Activated CD8-positive, alpha-beta memory T cell treated with anti-CD3 and anti-CD28 coated beads, Interleukin-2, amount 50 U/mL, for 24 hours (primary cell): ENCODE results near the gene MLKL.
"Not testable (repeated sequence)": the region's sequence is repeated elsewhere in the genome, so short reads cannot be mapped to it uniquely, and the experiment has no call there.

ENCODE experiments used
- DNase-seq: peaks from one replicate; pipeline ENCODE4 v3.0.0-alpha.2; 2020; ENCODE audit errors: extremely low read depth

MLKL gene

DNA sequence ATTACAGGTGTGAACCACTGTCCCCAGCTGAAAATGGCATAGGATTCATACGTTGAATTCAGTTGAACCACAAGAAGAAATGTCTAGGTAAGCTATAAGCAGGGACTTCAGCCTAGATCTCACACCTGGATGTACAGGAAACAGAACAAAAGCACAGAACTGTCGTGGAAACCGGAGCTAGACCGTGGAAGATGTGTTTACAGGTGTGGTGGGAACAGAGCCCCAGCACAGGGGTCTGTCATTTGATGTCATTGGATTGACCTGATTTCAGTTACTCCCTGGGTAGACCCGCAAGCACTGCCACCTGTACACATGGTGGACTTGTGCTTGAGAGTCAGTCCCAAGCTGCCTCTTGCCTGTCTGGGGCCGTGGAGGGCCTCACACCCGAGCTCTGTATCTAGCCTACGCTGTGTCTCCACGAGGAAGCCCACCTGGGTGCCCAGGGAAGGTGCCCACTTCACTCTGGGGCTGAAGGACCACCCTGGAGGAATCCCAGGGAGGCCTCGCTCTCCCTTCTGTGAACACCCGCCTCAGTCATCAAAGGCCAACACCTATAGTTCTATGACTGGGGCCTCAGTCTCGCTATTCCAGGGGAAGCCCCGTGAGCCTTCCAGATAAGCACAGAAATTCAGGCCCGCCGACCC lies 32.2 kb upstream of the MLKL start:
- no peak for DNase-seq

DNA sequence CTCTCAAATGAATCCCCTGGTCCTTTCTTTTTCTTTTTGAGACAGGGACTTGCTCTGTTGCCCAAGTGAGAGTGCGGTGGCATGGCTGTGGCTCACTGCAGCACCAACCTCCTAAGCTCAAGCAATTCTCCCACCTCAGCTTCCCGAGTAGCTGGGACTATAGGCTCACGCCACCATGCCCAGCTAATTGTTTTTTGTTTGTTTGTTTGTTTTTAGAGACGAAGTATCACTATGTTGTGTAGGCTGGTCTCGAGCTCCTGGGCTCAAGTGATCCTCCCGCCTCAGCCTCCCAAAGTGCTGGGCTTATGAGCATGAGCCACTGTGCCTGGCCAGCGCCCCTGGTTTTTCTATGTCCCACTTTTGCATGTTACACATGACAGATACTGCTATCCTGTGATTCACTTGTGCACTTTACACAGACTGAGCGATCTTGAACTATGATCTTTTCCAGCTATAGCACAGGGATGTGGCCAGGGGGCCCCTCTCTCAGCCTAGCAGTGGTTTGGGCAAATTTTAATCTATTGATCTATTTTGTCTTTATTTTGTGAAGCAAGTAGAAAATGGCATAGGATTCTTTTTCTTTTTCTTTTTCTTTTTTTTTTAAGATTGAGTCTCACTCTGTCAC lies 31.3 kb upstream of the MLKL start:
- no peak for DNase-seq

DNA sequence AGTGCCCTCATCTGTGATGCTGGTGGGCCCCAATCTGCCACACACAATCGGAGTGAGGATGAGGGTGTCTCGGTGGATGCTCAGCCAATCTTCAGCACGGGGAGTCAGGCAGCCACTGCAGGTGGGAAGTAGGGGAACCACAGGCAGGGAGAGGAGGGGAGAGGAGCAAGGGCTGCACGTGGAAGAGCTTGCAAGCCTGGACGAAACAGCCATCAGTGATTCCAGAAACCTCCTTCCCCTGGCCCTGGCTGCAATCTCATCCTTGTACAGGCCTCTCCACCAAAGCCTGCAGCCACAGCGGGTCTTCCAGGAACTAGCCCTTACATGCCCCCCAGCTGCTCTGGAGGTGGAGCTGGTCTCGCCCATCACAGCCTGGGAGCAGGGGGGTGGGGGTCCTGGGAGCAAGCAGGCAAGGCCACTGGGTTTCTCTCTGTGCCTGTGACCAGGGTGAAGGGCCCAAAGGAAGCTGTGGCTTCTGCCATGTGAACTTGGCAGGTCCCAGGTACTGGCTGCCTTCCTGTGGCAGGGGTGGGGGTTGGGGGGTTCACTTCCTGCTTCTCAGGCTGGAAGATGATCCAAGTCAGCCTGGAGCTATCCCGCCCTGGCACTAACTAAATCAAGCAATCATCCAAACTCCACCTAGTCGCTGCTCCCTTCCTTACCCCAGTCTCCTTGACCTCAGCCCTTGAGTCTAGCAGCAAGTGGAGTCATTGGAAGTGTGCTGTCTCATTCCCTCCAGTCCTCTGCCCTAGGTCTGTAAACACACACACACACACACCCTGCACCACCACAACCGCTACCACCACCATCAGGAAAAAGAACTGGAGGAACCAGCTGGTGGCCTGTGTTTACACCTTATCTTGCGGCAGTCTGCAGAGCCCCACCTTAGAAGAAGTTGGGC lies 29.4 kb upstream of the MLKL start:
- no peak for DNase-seq

DNA sequence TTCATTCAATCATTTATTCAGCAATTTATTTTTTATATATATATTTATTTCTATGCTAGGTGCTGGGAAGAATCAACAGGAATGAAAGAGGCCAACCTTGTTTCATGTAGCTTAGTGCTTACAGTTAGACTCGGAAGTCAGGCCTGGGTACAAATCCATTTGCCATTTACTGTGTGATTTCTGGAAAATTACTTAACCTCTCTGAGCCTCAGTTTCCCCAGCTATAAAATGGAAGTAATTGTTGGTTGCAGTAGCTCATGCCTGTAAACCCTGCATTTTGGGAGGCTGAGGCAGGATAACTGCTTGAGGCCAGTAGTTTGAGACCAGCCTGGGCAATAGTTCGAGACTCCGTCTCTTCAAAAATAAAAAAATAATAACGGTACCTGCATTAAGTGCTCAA lies 27.2 kb upstream of the MLKL start:
- DNase-seq: no peak

DNA sequence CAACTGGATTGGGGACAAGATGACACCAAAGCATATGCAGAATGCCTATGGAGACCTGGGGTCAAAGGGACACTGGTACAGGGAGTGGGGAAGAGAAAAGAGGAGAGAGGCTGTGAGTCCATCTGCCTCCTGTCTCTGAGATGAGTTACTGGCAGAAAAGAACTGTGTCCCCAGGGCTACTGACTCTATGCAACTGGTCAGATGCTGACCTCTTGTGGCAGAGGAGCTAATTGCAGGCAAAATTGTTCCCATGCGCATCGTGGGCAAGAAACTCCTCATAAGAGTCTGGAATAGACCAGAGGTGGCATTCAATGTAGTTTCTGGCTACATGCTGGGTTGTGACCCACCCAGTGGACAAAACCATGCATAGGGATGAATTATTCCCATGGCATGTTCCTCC lies 26.1 kb upstream of the MLKL start:
- no peak for DNase-seq

DNA sequence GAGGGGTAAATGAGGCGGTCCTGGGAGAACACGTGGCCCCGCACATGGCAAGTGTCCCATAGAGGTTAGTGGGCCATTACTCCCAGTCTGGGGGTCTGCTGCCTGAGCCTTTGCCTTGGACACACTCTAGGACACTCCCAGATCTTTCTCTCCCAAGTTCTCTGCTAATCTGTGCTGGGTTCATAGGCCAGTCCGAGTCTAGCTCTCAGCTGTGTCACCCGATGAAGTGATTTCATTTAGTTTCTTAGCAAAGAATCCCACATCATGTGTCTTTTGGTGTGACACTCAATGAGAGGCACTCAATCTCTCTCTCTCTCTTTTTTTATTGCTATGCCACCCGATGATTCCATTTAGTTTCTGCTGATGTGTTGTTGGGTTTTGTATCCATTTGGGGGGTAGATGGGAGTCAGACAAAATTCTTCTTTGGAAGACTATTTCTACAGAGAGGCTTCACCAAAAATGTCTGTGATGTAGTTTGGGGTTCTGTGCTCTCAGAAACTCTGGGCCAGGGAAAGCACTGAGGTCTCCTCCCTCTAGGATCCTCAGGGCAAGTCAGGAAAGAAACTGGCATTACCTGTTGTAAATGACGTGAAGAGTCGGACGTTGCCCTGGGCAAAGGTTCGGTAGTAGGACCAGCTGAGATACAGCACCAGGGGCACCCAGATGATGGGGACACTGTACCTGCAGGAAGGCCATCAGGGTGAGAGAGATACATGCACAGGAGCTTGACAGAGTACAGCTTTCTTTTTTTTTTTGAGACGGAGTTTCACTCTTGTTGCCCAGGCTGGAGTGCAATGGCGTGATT lies 25.2 kb upstream of the MLKL start:
- DNase-seq: no peak

DNA sequence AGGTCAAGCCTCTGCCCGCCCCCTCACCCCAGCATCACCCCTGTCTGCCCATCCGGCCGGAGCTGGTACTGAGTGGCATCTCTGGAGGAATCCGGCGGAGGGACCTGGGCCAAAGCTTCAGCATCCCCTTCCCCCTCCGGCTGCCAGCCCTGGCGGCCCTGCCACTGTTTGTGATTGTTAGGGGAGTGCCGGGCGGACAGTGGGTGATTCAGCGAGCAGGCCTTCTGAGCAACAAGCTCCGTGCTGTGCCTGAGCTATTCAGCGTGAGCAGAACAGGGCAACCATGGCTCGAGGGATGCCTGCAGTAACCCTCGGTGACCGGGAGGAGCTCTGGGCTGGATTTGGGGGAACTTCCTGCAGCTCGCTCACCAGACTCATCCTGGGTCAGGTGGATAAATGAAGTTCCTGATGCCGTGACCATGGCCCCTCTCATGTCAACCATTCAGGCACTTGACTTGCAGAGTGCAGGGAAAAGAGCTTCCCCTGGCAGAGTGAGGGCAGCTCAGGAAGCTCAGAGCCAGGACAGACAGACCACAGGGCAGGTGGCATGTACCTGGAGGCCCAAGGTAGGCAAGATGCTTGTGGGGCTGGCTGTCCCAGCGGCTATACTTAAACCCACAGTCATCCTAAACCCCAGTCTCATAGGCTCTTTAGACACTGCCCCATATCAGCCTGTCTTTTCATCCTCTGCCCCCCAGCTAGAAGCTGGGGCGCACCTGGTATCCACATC lies 24.3 kb upstream of the MLKL start:
- no peak for DNase-seq

DNA sequence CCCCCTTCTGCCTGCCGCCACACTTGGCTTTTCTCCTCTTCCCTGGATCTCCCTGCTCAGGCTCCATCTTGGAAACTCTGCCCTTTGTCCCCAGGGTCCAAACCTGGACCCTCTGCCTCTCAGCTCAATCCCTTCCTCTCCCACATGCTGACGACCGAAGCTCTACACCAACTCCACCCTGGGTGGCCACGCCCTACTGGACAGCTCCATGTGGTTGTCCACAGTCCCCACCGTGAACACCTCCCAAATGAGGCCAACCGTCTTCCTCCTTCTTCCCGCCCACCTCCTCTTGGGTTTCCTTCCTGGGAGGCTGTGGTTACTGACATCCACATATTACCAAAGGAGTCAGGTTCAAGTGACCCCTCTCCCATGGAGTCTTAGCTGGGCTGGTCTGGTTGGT lies 22.6 kb upstream of the MLKL start:
- DNase-seq: no peak

DNA sequence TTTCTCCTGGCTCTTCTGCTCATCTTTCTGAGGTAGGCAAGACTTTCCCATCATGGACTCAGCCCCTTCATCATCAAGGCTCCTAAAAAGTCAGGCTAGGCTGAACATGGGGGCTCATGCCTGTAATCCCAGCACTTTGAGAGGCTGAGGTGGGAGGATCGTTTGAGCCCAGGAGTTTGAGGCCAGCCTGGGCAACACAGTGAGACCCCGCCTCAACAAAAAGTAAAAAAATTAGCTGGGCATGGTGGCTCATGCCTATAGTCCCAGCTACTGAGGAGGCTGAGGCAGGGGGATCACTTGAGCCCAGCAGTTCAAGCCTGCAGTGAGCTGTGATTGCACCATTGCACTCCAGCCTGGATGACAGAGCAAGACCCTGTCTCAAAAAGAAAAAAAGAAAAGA lies 21.5 kb upstream of the MLKL start:
- not testable (repeated sequence) for DNase-seq

DNA sequence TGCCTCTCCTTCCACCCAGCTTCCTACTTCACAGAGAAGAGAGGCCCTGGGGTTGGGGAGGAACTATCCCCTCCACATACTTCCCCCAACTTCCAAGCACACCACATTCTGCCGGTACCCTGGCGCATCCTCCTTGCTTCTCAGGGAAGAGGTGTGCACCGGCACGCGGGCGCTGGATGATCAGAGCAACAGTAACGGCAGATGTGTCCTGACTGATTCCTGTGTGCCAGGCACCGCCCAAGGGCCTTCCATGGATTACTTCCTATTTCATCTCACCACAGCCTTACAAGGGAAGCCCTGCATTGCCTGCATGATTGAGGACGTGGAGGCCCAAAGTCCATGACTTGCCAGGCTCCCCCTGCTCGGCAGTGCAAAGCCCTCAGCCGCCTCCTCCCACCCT lies 21.1 kb upstream of the MLKL start:
- DNase-seq: no peak

DNA sequence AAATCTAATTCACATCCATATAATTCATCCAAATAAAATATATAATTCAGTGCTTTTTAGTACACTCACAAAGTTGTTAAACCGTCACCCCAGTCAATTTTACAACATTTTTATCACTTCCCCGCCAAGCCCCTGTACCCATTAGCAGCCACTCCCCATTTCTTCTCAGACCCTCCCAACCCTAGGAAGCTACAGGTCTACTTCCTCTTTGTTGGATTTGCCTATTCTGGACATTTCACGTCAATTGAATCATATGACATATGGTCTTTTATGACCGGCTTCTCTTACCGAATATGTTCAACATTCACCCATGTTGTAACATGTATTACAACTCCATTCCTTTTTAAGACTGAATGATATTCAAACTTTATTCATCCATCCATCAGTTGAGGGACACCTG lies 19.9 kb upstream of the MLKL start:
- no peak for DNase-seq

DNA sequence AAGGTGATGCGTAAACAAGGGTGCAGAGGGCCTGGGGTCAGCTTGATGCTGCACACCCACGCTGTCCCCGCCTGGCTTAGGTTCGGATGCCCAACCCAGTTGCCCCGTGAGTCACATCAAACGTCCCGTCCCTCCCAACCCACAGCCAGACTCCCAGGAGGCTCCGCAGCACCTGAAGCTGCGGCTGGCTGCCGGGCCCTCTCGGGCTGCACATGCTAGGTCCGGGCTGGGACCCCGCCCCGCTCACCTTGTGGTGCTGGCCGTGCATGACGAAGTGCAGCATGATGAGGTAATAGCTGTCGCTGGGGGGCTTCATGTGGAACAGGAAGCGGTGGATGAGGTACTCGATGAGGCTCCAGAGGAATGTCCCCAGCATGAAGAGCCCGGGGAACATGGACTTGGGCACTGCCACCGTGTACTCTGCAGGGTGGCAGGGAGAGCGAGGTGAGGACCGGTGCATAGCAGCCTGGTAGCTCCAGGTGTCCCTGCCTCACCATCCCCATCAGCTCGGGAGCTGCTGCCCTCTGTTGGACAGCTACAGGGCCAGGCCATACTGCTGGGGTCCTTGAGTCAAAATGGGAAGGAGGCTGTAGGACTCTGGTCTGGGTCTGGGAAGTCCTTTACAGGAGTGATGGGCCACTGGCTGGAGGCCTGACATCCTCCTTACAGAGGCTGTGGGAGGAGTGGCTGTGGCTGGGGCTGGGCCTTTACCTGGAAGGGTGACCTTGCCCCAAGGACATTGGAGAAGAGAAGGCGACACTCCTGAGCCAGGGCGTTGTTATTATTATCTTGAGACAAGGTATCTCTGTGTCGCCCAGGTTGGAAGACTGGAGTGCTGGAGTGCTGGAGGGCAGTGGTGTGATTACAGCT lies 18.3 kb upstream of the MLKL start:
- no peak for DNase-seq

DNA sequence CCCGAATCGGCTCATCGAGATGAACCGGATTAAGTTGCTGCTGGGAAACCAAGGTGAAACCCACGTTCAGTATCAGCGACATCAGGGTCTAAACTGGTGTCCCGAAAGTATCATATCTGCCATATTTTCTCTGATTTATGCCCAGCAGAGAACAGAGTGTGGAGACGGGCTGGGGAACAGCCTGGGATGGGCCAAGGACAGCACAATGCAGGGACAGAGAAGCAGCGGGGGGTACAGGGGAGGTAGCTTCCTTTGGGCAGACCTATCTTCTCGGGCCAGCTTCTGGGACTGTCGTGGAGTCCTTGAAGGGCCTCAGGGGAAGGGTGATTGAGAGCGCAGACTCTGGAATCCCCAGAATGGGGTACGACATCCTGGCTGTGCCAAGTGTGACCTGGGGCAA lies 17.5 kb upstream of the MLKL start:
- no peak for DNase-seq

DNA sequence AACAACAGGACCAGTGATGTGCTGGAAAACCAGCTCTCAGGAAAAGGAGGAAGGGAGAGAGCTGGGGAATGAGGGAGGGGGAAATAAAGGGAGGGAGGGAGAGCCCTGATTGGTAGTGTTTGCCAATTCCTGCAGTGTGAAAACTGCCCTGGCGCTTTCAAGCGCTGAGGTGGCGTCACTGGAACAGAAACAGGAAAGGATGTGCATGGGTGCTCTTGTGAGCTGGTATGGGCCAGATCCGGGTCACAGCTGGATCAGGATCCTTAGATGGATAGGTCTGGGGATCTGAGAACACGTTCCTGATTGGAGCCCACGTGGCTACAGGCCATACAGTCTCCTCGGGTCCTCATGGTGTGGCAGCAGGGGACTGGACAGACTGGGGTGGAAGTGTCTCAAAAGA lies 16.7 kb upstream of the MLKL start:
- DNase-seq: no peak

DNA sequence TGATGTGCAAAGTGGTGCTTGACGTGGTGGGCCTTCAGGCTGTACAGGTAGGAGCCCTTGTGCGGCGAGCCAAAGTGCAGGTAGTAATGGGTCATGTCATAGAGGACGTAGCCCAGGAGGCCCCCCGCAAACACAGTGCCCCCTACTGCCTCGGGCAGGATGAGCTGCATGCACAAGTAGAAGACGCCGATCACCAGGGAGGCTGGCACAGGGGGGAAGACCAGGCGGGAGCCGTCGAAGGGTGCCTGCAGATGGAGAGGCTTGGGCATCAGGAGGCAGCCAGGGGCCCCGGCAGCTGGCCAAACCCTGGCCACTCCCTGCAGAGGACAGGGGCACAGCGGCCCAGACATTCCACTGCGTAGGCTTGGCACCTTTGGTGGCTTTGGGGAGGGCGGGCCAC lies 15.7 kb upstream of the MLKL start:
- no peak for DNase-seq

DNA sequence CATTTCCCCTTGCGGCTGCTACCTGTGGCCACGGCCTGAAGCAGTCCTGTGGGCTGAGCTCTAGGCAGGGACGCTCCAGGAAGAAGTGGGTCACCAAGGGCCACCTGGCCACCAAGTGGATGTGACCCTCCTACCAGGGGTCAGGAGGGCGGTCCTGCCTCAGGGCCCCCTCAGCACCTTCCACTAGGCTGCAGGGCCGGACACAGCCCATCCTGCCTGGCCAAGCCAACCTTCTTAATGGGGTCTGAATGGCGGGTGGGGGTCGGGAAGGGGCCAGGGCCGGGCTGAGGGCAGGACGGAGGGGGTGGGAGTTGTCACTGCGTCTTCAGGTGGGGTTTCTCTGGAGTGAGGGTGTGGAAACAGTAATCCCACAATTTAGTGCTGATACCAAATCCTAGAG lies 13.2 kb upstream of the MLKL start:
- DNase-seq: no peak

DNA sequence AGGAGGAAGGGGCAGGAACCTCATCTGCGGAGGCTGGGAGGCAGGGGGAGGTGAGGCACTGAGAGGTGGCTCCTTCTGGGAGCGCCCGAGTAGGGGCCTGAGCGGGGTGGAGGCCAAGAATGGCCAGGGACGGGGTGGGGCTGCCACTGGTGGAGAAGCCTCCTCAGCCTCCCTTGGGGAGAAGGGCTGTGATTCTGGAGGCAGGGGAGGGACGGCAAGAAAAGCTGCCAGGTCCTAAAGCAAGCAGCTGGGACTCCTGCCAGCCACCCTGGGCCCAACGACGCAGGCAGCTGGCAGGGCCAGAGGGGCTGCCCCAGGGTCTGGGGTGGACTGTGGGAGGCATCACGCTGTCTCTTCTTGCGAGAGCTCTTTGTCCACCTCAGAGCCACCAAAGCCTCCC lies 12.7 kb upstream of the MLKL start:
- DNase-seq: no peak

DNA sequence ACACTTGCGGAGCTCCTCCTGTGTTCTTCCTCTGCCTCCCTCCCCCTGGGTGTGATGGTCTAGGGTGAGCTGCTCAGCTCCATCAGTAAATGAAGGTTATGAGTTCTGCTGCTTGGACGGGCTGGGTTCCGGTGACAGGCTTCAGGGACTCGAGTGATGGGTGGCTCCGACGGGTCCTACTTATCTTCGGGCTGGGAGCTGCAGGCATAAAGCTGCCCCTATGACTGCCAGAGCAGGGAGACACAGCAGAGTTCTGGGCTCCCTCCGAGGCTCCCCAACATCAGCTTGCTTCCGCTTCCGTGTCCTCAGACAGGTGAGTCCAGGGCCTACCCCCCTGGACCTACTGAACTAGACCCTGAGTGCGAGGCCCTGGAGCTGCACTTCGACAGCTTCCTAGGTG lies 11.3 kb upstream of the MLKL start:
- DNase-seq: no peak

DNA sequence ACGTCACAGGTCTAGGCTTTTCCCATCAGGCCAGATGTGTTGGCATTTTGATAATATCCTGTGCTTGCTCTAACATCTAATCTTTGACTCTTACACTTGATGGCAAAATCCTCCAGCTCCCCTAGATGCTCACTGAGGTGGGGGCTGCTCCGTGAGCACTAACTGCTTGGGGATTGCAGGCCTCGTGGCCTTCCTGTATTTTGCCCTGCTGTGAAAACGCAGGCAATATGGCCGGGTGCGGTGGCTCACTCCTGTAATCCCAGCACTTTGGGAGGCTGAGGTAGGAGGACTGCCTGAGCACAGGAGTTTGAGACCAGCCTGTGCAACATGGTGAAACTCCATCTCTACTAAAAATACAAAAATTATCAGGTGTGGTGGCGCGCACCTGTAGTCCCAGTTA lies 9.7 kb upstream of the MLKL start:
- DNase-seq: no peak

DNA sequence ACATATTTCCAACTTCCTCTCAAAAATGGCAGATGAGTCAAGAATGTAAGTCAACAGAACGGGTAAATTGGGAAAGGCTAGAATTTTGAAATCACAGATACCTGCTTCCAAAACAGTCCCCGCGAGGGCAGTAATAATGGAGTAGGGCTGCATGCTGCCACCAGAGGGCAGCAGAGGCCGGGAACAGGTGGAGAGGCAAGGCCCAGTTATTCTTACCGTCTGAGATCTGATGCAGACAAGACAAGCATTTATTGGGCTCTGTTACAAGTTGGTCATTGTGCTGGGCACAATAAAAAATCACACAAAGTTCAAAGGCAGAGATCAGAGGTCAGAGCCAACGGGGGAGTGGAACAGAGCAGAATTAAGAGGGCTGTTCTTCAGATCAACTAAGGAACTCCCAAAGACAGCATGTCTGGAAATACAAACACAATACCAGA lies 8.8 kb upstream of the MLKL start:
- peak; percentile 35 for DNase-seq

DNA sequence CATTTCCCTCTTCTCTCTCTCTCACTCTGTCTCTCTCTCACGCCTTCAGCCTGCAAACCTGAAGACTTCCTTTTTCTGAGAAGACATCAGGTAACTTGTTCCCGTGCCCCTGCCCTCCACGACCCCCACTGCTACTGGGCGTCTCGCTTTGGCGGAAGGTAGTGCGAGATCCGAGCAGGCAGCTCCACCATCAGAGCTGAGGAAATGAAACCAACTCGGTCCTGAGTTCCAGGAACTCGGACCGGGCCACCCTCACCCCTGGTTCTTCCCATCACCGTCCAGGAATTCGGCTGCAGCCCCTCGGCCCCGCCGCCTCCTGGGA lies 585 bp downstream of the MLKL start:
- DNase-seq: no peak
